ENCODE measurements around the gene RBFOX2.
"Not testable (repeated sequence)": the region's sequence is repeated elsewhere in the genome, so short reads cannot be mapped to it uniquely, and the experiment has no call there.

RBFOX2 gene

DNA sequence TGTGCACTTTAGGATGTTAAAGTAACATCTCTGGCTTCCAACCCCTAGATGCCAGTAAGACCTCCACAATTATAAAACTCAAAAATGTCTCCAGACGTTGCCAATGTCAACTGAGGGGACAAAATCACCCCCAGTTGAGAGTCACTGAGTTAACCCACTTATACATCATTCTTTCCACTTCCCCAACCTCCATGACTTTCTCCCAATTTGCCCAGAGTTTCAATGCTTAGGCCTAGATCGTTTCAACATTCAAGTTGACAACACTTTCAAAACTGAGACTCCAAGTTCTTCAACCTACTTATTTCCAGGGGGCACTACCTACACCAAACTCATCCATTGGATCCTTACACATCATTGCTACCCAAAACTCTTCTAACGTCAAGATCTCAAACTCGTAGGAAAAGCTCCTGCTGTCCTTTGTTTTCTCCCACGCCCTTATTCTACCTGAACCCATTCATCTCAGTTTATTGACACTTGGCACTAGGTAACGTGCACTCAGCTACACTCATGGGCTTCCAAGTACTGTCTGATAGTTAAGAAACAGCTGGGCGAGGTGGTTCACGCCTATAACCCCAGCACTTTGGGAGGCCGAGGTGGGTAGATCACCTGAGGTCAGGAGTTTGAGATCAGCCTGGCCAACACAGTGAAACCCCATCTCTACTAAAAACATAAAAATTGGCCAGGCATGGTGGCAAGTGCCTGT, 24.5 kb downstream of the RBFOX2 start:
- DNase-seq, result no peak

DNA sequence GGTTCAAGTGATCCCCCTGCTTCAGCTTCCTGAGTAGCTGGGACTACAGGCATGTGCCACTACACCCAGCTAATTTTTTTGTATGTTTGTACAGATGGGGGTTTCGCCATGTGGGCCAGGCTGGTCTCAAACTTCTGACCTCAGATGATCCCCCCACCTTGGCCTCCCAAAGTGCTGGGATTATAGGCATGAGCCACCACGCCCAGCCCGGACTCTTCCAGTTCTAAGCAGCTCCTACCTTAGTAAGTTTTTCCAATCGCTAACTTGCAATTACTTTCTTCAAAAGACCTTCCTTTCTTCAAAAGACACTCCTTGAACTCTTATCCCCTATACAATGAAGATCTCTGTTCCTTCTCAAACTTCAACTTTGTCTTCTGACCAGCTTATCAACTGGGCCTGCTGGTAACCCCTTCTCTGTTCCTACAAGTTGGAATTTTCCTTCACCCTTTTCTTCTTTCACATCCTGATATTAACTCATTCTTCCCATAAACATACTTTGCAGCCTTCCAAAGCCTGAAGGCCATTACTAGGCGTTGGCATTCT, 25.8 kb downstream of the RBFOX2 start:
- no peak for DNase-seq

DNA sequence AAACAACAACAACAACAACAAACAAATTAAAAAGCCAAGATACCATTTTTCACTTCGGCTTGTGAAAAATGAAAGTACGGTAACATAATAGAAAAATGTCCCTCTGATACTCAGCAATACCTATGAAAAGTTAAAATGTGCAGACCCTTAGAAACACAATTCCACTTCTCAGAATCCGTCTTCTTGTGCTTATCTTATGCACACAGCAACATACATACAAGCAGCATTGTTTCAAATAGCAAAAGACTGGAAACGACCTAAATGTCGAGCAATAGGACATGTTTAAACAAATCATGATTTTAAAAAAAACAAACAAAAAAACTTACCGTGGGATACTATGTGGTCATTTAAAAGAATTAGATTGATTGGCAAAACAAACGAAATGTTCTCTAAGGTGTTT, 26.5 kb downstream of the RBFOX2 start:
- DNase-seq, result no peak

DNA sequence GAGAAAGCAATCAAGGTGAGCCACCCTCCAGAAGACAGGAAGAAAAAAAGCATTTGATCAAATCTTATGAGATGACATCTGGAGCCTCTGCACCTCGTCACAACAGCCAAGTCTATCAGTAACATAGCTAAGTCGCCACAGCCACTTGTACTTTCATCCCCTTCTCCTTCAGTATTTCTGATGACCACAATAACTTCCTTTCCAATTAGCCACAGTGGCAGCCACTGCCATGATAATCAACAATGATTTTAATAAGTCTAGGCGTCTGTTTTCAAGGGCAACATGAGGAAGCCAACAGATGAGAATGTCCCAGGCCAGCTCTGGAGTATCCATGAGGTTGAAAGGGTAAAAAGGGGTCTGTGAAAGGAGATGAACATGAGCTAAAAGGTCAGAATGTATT, 29.9 kb downstream of the RBFOX2 start:
- DNase-seq, result no peak

DNA sequence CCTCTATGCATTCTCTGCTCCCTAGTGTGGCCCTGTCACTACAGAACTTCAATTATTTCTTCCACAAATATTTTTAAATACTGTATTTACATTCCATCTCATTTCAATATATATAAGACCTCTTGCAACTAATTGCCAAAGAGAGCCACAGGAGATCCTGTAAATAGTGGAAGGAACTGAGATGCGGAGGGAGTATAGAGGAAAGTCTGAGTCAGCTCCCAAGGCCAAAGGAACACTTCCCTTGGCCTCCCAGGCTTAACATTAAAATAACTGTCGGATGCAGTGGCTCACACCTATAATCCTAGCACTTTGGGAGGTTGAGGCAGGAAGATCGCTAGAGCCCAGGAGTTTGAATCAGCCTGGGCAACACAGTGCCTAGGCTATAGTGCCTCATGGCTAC, 31.2 kb downstream of the RBFOX2 start:
- DNase-seq, result no peak

DNA sequence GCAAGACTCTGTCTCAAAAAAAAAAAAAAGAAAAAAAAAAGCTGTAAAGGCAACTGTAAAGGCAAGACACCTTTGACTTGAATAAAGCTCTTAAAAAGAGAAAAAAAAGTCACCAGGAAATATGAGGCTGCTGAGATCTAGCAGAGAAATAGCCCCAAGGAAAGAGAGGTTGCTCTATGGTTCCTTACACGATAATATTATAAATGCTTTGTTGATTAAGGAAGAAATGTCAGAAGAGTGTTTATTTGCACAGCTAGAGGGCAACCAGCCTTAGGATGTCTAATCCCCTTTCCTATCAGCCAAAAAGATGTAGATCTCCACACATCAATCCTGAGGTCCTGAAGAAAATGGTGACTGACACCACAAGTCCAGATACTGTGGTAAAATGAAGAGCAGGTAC, 32.0 kb downstream of the RBFOX2 start:
- no peak for DNase-seq

DNA sequence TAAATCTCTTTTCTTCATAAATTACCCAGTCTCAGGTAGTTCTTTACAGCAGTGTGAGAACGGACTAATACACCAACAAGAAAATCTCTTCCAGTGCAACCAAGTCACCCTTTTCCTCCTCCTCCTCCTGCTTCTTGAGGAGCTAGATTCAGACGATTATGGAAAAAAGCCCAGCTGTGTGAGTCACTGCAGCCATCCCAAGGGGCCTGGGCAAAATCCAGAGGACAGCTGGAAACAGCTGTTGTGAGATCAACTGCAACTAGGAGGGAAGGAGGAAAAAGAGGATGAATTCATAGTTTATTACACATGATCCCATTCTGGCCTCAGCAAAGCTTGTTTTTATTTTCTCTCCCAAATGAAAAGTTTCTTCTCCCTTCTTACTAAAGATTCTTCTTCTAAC, 32.9 kb downstream of the RBFOX2 start:
- peak; percentile 74 for DNase-seq

DNA sequence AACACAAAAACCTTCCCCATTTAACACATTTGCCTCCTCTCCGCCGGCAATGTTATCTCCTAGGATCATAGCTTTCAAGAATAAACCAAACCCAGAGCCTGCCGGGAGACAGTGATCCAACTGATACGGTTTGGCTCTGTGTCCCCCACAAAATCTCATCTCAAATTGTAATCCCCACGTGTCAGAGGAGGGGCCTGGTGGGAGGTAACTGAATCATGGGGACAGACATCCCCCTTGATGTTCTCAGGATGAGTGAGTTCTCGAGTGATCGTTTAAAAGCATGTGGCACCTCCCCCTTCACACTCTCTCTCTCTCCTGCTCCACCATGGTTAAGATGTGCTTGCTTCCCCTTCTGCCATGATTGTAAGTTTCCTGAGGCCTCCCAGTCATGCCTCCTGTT, 33.3 kb downstream of the RBFOX2 start:
- DNase-seq, result no peak

DNA sequence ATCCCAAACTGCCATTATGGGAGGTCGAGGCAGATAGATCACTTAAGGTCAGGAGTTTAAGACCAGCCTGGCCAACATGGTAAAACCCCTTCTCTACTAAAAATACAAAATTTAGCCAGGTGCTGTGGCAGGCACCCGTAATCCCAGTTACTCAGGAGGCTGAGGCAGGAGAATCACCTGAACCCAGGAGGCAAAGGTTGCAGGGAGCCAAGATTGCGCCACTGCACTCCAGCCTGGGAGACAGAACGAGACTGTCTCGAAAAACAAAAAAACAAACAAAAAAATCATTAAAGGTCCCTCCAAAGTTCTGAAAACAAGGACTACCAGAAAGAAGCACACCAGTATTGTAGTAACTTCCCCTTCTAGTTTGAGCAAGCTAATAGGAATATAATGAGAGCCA, 34.9 kb downstream of the RBFOX2 start:
- DNase-seq, result not testable (repeated sequence)

DNA sequence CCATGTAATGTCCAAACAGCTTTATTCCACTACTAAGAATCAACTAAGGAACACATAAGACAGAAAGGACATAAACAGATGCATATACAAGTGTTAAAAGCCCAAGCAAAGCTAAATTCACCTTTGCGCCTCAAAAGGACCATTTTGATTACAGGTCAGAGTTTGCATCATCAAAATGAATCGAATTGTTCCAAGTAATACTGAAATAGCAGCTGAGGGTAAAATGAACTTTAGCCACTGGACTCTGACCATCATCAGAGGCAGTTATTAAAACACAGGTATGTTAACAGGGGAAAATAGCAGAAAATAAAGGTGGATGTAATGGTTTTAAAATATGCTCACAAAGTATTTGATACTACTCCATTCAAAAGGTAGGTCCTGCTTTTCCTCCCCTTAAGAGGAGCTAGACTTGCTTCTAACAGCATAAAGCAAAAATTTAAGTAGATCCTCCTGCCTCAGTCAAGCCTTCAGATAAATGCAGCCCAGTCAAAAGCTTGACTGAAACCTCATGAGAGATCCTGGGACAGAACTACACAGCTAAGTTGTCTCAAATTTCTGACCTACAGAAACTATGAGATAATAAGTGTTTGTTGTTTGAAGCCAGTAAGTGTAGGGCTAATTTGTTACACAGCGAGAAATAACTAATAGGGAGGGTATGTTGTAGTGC, 35.4 kb downstream of the RBFOX2 start:
- DNase-seq, result no peak

DNA sequence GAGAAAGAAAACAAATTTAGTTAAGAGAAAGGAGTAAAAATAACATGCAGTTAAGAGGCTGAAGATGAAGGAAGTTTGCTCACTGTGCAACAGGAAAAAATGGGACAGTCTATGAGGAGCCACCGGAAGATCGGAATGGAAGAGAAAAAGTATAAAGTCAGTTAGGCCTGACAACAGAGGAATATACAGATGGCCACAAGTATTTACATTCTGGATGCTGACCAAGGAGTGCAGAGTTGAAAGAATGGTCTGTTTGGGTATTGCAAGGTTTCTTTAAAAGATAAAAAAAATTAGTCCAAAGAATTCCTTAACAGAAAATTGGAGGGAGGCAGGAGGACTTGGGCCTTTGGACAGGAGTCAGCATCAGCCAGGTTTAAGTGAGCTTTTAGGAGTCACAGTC, 37.5 kb downstream of the RBFOX2 start:
- DNase-seq, result no peak

DNA sequence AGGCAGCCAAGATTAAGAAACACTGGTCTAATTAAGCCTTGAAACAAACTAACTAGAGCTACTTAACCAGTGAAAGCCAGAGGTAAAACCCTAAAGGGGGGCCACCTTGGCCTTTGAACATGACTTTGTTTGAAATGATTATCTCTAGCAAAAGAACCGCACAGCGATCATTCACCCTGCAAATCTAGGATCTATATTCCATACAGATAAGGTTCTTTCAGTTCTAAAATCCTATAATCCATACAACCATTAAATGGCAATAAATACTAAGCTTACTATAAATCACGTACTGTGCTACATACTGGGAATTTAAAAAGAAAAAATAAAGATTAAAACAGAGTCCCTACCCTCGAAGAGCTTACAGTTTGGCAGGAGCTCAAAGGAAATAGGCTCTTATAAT, 40.6 kb downstream of the RBFOX2 start:
- DNase-seq, result no peak

DNA sequence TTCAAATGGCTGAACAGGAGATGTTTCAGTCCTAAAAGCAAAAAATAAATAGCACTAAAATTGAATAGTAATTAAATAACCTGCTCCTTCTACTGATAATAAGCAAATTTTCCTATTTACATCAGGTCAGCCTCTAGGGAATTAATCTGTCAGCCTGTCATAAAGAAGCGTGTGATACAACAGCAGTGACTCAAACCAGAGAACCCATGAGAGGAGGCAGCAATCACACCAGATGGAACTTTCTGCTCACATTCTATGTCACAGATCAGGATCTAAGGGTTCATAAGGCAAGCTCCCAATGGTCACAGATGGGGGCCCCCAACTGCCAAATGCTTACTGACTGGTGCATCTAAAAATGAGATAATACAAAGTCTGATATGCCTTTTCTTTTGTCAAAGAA, 41.1 kb downstream of the RBFOX2 start:
- no peak for DNase-seq

DNA sequence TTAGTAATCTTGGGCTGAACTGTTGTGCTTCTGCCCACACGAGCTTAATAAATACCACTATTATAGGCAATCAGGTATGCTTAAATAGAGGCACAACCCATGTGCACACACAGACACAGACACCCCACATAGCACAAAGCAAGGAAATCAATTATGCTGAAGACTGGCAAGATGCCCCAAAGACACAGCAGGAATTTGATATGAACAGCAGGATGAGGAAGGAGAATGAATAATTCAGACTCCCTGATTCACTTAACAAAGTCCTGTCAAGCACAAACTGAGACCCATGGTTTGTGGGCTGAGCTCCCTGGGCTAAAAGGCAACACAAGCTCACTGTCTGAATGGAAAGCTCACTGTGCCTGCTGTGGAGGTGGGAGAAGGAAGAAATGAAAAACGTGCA, 42.5 kb downstream of the RBFOX2 start:
- no peak for DNase-seq

DNA sequence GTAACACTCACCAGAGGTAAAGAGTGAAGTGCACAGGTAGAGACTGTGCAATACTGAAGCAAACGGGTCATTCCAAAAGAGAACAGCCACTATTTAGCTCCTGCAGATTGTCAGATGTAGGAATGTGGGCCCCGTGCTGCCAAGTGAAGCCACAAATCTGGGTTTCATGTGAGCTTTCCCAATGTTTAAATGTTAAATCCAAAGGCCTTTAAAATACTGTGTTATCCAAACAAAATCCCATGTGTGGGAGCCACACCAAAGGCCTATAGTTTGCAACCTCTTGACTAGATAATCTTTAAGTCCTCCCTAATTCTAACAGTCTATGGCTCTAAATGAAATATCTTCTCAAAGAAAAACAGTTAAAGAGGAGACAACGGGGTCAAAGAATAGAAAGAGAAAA, 43.3 kb downstream of the RBFOX2 start:
- no peak for DNase-seq

DNA sequence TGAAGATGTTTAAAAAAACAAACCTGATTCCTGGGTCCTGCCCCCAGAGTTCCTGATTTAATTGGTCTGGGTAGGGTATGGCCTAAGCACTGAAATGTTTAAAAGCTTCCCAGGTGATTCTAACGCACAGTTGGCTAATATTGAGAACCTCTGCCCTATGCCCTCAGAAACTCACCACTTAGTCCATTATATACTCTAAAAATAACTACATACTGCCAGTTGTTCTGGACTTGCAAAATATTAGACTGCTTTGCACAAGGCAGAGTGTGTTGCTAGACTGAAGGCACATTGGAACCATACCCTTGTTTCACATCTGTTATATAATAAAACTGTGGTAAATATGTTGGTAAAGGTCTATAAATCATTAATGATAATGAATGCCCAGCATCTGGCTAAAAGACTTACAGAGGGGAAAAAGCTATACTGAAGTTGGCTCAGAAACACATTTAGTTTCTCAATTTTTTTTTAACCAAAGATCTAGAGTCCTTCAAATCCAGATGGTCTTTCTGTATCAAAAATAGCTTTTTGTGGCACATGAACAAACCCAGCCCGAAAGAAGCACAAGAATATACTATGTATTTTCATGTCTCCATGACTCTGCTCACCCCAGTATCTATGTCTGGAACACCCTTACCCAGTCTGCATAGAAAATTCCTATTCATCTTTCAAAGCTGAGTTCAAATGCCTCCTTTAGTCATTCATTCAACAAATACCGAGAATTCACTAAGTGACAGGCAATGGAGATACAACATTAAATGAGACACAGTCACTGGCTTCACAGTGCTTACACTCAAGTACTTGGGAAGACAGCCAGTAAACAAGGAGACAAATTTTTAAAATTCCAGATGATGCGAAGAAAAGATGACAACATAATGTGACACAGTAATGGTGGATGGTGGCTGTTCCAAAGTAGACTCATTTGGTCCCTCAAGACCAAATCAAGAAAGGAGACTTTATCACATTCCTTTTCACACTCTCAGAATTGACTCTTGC, 44.1 kb downstream of the RBFOX2 start:
- DNase-seq, result no peak

DNA sequence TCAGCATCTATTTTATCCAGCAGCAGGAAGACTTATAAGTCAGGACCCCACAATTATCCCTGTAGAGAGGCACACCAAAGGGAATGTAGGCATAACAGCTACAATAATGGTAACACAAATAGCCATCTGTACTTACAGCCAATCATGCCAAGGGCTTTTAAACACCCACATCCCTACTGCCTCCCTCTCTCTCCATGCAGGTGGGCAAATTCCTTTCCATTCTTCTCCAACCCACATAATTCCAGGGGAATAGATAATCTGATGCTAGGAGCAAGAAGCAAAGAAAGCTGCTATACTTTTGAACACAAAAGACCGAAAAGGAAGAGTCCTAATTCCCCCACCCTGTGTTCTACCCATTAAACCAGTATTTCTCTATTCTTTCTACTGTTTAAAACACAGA, 46.7 kb downstream of the RBFOX2 start:
- DNase-seq, result no peak

DNA sequence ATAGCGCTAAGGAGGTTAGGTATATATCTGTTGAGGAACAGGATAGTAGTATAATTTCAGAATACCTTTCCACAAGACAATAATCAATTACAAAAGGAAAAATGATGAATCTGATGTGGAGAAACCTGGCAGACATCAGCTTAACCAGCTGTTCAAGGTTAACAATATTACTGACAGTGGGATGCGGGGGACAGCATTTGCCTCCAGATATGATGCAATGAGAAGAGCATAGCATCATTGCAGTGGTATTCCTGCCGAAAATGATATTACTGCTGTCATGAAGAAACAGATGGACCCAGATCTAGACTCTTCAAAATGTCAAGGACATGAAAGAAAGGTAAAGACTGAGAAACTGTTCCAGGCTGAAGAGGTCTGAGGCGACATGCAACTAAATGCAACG, 49.7 kb downstream of the RBFOX2 start:
- no peak for DNase-seq

DNA sequence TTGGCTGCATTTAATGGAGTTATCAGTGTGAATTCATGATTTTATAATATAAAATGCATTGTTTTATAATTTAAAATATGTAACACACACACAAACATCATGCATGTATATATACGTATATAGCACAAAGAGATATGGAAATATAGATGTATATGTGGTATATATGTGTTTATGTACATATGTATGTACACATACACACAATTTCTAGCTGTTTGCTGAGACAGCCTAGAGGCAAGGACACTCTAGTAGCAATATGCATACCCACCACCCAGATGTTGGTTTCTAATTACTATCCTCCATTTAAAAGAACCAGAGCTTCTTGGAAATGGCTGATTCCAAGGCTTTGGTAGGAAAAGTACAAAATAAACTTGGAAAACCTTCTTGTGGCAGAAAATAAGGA, 50.4 kb downstream of the RBFOX2 start:
- DNase-seq, result no peak

DNA sequence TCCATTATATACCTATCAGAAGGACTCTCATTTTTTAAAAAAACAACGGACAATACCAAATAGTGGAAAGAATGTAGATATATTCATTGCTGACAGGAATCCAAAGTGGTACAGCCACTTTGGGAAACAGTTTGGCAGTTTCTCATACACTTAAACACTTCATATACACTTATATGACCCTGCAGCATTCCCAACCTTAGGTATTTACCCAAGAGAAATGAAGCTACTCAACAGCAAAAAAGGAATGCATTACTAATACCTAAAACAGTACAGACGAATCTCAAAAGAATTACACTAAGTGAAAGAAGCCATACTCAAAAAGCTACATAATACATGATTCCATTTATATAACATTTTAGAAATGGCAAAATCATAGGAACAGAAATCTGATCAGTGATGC, 51.5 kb downstream of the RBFOX2 start:
- no peak for DNase-seq

DNA sequence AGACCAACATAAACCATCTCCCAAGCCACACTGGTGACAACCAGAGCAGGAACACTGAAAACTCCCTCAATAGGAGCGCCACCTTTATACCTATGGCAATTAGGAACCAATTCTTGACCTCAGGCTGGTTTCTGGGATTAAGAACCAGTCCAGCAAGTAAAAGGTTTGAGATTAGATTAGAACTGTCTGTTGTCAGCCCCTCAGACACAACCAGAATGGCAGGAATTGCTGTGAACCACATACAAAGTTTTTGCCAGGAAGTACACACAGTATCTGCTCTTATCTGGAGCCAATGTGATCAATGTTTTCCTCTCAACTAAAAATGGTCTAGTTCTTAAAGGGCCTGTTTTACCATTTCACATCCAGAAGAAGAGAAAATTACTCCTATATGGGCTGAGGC, 55.2 kb downstream of the RBFOX2 start:
- DNase-seq, result no peak

DNA sequence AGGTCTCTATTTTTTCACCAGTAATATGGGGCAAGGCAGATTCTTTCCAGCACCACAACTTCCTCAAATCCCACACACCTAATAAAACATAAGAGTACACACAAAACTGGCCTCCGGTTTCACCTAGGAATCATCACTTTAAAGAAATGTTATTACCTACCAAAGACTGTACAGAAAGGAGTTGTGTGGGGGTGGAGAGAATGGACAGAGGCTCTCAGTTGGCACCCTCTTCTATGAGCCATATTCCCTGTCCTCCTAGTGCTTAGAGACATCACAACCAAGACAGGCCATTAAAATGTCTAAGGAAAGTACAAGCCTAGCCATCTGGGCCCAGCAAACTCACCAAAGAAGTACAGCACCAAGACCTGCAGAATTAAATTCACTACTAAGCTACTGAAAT, 56.1 kb downstream of the RBFOX2 start:
- no peak for DNase-seq

DNA sequence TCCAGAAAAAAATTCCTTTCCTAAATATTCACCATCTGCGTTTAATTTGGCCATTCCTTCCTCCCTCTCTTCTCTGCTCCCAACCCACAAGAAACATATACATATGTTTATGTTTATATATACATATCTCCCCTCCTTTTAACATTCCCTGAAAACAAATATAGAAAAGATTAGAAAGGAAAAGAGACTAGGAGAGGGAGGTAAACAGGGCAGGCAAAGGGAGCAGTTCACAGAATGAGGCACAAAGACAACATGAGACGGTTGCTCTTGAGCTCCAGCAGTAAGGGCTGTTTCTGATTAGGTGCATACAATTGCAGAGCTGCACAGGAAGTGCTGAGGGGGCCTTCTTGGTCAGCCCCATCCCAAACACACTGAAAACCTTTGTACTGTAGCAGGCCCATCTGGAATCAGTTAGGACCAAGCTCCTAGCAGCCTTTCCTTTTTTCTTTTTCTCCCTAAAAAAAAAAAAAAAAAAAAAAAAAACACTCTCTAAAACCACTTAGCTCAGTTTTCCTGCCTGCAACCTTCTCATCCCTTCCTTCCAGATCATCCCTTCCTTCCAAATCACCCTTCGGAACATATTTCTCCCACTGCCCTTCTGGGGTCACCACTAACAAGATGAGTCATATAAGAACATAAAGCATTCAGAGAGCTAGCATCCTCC, 57.0 kb downstream of the RBFOX2 start:
- DNase-seq, result no peak

Measured in T1000 (cell line).